NT2/D1 (cell line): Measurements from ENCODE around the gene GRAPL.
"Not testable (repeated sequence)": the region's sequence is repeated elsewhere in the genome, so short reads cannot be mapped to it uniquely, and the experiment has no call there.

Experiments
- SUZ12 ChIP-seq: IDR thresholded peaks from 2 replicates; pipeline ENCODE4 v1.6.1; 2011; ENCODE audit not compliant: insufficient read length, insufficient read depth; ENCODE audit errors: extremely low read depth
- YY1 ChIP-seq: IDR thresholded peaks from 2 replicates; pipeline ENCODE4 v1.6.1; 2011; ENCODE audit not compliant: insufficient read length, insufficient read depth
- ZNF274 ChIP-seq: IDR thresholded peaks from 2 replicates; pipeline ENCODE4 v1.6.1; 2011; ENCODE audit warnings: mild to moderate bottlenecking, low read depth, low read length

- TF ChIP-seq ZNF274, YY1, SUZ12: not testable (repeated sequence)
Observed at GRCh38 chr17:19141366-19142155, 14.2 kb downstream of the GRAPL start.
